Measurements from ENCODE around the gene WDR59.
"Not testable (repeated sequence)": the region's sequence is repeated elsewhere in the genome, so short reads cannot be mapped to it uniquely, and the experiment has no call there.

WDR59 gene

DNA sequence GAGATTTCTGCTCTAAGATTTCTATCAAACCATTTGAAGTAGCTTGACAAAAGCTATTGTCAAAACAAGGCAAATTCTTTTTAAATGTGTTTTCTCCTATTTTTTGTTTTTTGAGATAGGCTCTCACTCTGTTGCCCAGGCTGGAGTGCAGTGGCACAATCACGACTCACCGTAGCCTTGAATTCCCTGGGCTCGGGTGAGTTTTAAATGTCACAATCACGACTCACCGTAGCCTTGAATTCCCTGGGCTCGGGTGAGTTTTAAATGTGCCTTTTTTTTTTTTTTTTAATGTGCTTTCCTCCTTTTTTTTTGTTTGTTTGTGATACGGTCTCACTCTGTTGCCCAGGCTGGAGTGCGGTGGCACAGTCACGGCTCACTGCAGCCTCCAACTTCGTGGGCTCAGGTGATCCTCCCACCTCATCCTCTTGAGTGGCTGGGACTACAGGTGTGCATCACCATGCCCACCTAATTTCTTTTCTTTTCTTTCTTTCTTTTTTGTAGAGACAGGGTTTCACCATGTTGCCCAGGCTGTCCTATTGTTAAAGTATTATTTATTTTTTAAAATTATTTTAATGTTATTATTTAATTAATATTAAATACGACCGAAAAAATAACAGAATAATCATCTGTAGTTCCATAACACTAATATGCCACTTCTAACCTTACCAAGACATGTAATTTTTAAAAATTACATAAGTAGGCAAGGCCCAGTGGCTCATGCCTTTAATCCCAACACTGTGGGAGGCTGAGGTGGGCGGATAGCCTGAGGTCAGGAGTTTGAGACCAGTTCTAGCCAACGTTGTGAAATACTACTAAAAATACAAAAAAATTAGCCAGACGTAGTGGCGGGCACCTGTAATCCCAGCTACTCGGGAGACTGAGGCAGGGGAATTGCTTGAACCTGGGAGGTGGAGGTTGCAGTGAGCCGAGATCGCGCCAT lies 140.6 kb downstream of the WDR59 start:
- no peak for DNase-seq

DNA sequence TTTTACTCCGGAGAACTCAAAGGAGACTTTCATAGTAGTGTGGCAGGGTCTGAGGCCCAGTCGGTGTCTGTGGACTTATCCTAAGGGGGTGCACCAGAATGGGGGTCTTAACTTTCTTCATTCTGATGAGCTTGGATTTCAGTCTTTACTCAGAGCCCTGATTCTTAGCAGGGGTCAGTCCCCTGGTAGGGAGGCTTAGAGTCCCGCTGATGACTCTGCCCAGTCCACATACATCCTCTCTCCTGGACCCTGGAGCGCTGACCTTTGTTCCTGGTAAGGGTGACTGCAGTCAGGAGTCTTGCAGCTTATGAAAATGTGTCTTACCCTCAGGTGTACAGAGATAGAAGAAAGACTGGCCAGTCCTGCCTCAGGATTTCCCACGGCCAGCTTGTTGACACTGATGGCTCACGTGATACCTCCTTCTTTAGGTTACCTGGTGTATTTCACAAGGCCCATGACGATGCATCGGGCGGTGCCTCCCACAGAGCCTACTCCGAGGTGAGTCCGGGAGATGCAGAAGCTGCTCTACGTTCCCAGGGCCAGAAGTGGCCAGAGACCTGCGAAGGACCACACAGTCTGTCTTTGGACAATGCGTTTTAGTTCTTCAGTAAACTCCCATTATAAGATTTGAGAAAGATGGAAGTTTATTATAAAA lies 141.4 kb downstream of the WDR59 start:
- not testable (repeated sequence) for DNase-seq

DNA sequence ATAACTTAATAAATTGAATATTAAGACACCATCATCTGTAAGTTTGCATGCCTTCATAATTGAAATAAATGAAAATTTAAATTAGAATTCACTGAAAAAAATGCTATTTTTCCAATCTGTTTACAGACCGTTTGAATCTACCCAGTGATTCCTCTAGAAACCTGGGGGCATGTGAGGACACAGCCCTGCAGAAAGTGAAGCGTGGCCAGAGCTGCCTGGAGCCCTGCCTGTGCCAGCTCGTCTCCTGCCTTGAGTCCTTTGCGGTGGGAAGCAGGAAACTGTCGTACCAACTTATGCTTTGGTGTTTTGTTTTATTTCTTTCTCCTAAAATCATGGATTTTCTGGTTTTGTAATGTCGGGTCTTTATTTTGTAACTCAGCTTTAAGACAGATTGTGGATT lies 142.5 kb downstream of the WDR59 start:
- no peak for DNase-seq

DNA sequence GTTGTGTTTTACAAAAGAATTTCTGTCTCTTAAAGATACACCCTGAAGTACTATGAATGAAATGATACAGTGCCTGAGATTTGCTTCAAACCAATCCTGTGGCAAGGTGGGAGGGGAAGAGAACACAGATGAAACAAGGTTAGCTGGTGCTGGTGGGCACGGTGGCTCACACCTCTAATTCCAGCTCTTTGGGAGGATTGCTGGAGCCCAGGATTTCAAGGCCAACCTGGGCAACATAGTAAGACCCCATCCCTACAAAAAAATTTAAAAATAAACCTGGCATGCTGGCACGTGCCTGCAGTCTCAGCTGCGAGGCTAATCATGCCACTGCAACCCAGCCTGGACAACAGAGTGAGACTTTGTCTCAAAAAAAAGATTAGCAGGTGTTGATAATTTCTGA lies 143.0 kb downstream of the WDR59 start:
- no peak for DNase-seq

DNA sequence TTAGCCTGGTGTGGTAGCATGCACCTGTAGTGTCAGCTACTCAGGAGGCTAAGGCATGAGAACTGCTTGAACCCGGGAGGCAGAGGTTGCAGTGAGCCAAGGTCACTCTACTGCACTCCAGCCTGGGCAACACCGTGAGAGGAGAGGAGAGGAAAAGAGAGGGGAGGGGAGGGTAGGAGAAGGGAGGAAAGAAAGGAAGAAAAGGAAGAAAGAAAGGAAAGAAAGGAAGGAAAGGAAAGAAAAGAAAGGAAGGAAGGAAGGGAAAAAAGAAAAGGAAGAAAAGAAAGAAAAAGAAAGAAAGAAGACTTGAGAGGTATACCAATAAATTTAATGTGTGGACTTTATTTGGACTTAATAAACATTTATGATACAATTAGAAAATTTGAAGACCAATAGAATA lies 143.5 kb downstream of the WDR59 start:
- no peak for DNase-seq

DNA sequence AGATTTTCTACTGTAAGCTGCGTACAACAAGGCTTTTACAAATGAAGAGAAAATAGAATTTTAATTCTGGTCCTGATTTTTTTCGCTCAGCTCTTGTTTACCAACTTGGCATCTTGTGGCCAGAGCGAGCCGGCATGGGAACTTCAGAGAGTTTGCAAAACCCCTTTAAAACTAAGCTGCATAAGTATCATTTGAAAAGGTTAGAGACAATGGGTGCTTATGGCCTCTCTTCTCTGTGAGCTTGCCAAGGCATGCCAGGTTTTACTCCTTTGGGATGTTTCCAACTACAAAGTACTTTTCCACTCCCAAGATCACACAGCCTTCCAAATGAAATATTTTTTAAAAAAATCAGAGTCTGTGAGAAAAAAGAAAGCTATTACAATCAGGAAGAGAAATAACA lies 147.9 kb downstream of the WDR59 start:
- DNase-seq = peak; percentile 3

DNA sequence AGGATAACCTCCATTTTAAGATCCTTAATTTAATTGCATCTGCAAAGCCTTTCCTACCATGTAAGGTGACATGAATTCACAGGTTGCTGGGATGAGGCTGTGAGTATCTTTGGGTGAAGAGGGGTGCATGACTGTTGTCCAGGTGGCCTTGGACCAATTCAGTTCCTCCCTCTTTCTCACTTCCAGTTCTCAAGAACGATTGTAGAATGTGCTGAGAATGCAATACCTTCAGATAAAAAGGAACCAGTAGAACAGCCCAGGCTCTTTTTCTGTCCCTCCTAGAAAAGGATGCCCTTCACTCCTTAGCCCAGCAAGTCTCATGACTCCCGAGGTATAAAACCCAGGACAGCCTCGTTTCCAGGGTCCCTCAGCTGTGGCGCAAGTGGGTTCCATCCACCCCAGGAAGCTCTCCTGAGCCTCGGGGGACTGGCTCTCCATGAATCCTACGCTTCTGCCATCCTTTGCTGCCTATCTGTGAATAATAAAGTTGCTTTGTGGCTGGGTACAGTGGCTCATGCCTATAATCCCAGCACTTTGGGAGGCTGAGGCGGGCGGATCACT lies 148.7 kb downstream of the WDR59 start:
- no peak for DNase-seq

DNA sequence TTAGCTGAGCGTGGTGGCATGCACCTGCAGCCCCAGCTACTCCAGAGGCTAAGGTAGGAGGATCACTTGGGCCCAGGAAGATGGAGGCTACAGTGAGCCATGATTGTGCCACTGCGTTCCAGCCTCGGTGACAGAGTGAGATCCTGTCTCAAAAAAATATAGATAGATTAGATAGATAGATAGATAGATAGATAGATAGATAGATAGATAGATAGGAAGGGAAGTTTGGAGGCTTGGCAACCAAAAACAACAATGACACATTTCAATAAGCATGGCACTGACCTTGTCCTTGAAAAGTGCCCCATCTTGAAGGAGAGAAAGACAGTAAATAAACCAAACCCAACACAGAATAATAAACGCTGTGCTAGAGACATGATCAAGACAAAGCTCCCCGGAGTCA lies 152.7 kb downstream of the WDR59 start:
- no peak for DNase-seq

DNA sequence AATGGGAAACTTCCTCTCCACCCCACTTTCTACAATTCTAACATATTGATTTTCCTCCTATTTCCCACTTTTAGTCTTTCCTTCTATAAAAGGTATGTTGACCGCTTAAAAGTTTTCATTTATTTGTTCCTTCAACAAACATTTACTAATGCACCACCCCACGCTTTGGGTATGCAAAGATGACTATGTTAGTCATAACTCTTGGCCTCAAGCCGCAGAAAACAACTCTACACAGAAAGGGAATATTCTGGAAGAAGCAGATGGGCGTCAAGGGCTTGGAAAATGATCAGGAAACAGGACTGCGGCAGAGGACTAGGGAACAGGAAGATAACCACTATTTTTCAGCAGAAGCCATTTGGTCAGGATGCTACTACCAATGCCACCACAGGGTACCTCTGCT lies 153.5 kb downstream of the WDR59 start:
- no peak for DNase-seq

DNA sequence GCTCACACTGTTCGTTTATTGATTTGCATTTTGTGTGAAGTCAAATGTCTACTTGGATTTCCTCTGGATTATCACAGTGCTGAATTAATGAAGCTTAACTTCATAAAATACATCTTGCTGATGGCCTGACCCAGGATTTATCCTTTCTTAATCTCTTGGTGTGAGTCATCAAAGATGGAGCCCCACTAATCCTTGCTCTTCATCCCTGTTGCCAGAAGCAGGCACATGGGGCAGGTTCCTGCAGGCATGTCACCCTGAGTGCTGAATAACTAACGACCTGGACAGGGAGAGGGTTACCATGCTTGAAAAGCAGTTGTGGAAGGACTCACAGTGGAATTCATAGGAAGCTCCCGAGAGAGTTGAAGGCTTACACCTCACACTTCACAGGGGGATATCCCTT lies 154.3 kb downstream of the WDR59 start:
- no peak for DNase-seq

DNA sequence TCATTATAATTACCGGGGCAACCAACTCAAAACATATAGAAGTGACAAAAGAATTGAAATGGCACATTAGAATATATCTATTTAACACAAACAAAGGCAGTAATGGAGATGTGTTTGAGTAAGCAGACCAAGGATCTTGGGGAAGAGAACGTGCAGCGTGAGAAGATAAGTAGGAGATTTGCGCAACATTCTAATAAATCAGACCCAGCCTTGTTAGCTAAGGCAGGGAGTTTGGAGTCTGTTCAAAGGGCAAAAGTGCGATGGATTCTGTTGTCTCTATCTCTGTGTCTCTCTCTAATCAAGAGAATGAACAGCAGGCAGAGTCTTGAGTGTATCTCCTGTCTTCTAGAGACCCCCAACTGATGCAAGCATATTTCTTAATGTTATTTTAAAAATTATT lies 155.3 kb downstream of the WDR59 start:
- no peak for DNase-seq

DNA sequence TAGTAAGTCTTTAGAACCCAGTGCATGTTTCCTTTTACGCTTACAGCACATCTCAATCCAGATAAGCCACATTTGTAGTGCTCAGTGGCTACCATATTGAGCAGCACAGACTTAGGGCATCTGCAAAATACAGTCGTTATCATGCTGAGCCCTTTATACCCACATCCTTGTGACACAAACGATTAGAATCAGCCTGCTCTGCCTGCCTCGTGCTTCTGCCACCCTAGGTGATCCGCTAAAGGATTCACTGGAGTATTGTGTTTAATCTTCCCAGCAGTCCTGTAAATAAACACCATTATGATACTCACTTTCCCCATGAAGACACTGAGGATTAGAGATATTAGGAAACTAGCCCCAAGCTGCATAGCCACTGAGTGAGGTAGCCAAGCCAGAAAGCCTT lies 159.0 kb downstream of the WDR59 start:
- DNase-seq = no peak

DNA sequence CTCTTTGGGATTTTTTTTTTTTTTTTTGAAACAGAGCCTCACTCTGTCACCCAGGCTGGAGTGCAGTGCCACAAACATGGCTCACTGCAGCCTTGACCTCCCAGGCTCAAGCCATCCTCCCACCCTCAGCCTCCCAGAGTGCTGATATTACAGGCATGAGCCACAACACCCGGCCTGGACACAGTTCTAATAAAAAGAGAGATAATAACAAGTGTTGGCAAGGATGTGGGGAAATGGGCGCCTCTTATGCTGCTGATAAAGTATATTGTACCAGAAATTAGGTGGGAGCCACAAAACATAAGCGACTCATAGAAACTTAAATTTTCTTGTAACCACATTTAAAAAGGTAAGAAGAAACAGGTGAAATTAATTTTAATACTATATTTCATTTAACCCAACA lies 159.9 kb downstream of the WDR59 start:
- no peak for DNase-seq
